Left ventricle myocardium inferior (tissue), 1 donor: ENCODE results near the gene ARHGAP42. TPM values are rescaled to one million over a fixed set of nuclear protein-coding genes. Genes with fewer than 3 reads are reported as not detected.

Experiments
- DNase-seq: peaks from one replicate; pipeline ENCODE4 v3.0.0-alpha.2; 2020
- H3K27ac ChIP-seq: fragments of 200-600 bp; replicated peaks from 2 replicates; pipeline ENCODE4 v1.8.0; 2021
- H3K27me3 ChIP-seq: fragments of 200-600 bp; 2 replicates; pipeline ENCODE4 v1.8.0; 2021; ENCODE audit warnings: low read depth
- H3K36me3 ChIP-seq: fragments of 200-600 bp; 2 replicates; pipeline ENCODE4 v1.8.0; 2021
- H3K4me1 ChIP-seq: fragments of 200-600 bp; 2 replicates; pipeline ENCODE4 v1.8.0; 2021
- H3K4me3 ChIP-seq: fragments of 200-600 bp; 2 replicates; pipeline ENCODE4 v1.8.0; 2021; ENCODE audit warnings: mild to moderate bottlenecking, moderate library complexity
- H3K9me3 ChIP-seq: fragments of 200-600 bp; replicated peaks from 2 replicates; pipeline ENCODE4 v1.8.0; 2021
- CTCF ChIP-seq: fragments of 200-600 bp; IDR thresholded peaks from 2 replicates; pipeline ENCODE4 v1.8.0; 2021; ENCODE audit warnings: antibody characterized with exemption, mild to moderate bottlenecking, borderline replicate concordance
- intact Hi-C: fragments of 100-400 bp; cut with micrococcal nuclease; formaldehyde crosslinking; loops from one replicate; pipeline ENCODE4 v1.11.0; 2022
- total RNA-seq: library from RNA; stranded (reverse); fragmentation: NEBNext Ultra II Directional; extraction: Animal tissue kit (Norgen Biotek cat#: 25700); gene quantifications from one replicate; pipeline ENCODE4 v1.2.1, GENCODE V29; 2021
- donor health status: DM: no; HTN: yes; CAD: no; lungs with severe emphysema.

The ARHGAP42 gene
- total RNA-seq, 1 donor from 2014 or later: 11.1 TPM

- Histone ChIP-seq H3K27ac (no peak overlapping the region), H3K27me3 (no peaks in the 10 kb centered on the region)
- intact Hi-C loops: no loop called here
Observed at GRCh38 chr11:100908746-100909145, 221.7 kb downstream of the ARHGAP42 start.

DNA sequence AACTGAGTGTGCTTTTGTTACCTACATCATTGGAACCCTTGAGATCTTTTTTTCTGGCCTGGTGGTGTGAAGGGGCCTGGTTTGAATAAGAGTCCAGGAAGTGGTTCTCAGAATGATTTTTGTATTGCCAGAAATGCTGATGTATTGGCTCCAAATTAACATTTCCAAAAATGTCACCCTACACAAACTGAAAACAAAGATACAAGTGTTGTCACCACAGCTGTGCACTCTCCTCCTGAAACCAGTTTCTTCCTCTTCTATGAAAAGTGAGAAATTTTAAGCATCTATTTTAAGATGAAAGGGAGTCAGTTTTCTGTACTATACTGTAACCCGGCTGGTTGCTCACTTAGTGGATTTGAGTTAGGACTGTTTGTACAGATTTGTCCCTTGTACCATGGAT lies 223.7 kb downstream of the ARHGAP42 start:
- Histone ChIP-seq H3K36me3 (peaks cover 4% of the 10 kb centered on the region), H3K4me1 (no peaks in the 10 kb centered on the region), H3K4me3 (no peak overlapping the region), H3K9me3 (no peaks in the 10 kb centered on the region), H3K27ac (no peak overlapping the region), H3K27me3 (no peaks in the 10 kb centered on the region)
- DNase-seq: no peak
- intact Hi-C loops: no loop called here
- TF ChIP-seq CTCF: no peak

More at GRCh38 chr11:100908746-100909145, 221.7 kb downstream of the ARHGAP42 start:
- no peak for DNase-seq
- Histone ChIP-seq H3K4me1 (no peaks in the 10 kb centered on the region), H3K9me3 (no peaks in the 10 kb centered on the region), H3K36me3 (no peaks in the 10 kb centered on the region), H3K4me3 (no peak overlapping the region)
- TF ChIP-seq CTCF: no peak

- no peak for DNase-seq
- Histone ChIP-seq H3K4me1 (peaks cover 9% of the 10 kb centered on the region), H3K9me3 (no peaks in the 10 kb centered on the region), H3K4me3 (no peak overlapping the region), H3K36me3 (peaks cover 4% of the 10 kb centered on the region), H3K27ac (no peak overlapping the region), H3K27me3 (no peaks in the 10 kb centered on the region)
- intact Hi-C loops: no loop called here
- no peak for TF ChIP-seq CTCF
Observed at GRCh38 chr11:100914415-100915110, 227.5 kb downstream of the ARHGAP42 start.

- H3K4me3 ChIP-seq: no peak overlapping the region
- no peak for TF ChIP-seq CTCF
- peaks cover 4% of the 10 kb centered on the region for H3K36me3 ChIP-seq
- no peaks in the 10 kb centered on the region for H3K9me3 ChIP-seq
- H3K4me1 ChIP-seq: peaks cover 11% of the 10 kb centered on the region
- no peaks in the 10 kb centered on the region for H3K27me3 ChIP-seq
- H3K27ac ChIP-seq: no peak overlapping the region
- intact Hi-C loops: no loop called here
- DNase-seq: no peak
Observed at GRCh38 chr11:100918551-100919500, 231.7 kb downstream of the ARHGAP42 start.

- Histone ChIP-seq H3K4me3 (no peak overlapping the region), H3K36me3 (no peaks in the 10 kb centered on the region), H3K4me1 (peaks cover 11% of the 10 kb centered on the region), H3K27me3 (no peaks in the 10 kb centered on the region), H3K27ac (no peak overlapping the region), H3K9me3 (no peaks in the 10 kb centered on the region)
- intact Hi-C loops: loop anchor here (10.0 kb wide), 1 partner anchor 66 kb away; no protein-coding TSS in a partner anchor
- no peak for TF ChIP-seq CTCF
- DNase-seq: no peak
Observed at GRCh38 chr11:100920593-100920992, 233.5 kb downstream of the ARHGAP42 start.
